T-helper 1 cell treated with Interleukin-12 subunit alpha and Interleukin-12 subunit beta and Interleukin-4 antibody, amounts not matched to agents 30 ng/mL and 1 ng/mL, for 36 hours (primary cell): ENCODE data around the gene PIWIL4. TPM values are rescaled to one million over a fixed set of nuclear protein-coding genes. Genes with fewer than 3 reads are reported as not detected.

Source experiments
- intact Hi-C: fragments of 100-400 bp; cut with micrococcal nuclease; formaldehyde crosslinking; loops from one replicate; pipeline ENCODE4 v1.15.1; 2024
- total RNA-seq: library from RNA; stranded (reverse); gene quantifications from 2 replicates; pipeline ENCODE4 v1.2.3, GENCODE V29; 2022

Gene PIWIL4
- total RNA-seq = 0.69 and 1.0 TPM in 2 replicates

DNA sequence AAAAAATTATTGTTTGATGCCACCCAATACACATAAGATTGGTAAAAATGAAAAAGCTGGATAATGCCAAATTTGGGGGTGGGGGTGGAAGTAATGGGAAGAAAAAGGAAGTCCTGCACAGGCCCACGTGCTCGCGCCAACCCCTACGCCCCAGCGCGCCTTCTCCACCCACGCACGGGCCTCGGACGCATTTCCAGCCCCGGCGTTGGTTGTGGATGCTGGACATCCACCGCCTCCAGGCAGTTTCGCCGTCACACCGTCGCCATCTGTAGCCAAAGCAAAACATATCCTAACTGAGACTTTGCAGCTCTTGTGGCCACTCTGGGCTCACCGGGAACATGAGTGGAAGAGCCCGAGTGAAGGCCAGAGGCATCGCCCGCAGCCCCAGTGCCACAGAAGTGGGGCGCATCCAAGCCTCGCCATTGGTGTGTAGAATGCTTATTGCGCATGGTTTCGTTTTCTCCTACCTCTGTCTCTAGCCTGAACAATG, at the start of gene PIWIL4:
PIWIL4 (plus strand) TSS at position 188 of the 490 bp plus-strand sequence; CDS start at position 339, 151 bp downstream.
- intact Hi-C loops = no loop called here

DNA sequence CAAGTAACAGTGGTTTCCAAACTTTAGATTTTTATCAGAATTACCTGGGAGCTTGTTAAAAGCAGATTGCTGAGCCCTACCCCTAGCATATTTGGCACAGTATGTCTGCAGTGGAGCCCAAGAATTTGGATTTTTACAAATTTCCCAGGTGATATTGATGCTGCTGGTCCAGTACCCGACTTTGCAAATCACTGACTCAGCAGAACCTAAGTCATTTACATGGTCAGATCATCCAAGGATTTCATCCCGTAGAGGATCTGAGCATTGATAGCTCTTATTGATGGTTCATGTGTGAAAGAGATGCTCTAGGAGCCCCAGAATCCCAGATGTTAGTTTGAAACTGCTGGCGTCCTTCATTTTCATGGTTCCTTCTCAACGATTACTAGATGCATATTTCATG, 48.9 kb upstream of the PIWIL4 start:
- intact Hi-C loops = loop anchor here (2.0 kb wide), 1 partner anchor 245 kb away; no protein-coding TSS in a partner anchor

DNA sequence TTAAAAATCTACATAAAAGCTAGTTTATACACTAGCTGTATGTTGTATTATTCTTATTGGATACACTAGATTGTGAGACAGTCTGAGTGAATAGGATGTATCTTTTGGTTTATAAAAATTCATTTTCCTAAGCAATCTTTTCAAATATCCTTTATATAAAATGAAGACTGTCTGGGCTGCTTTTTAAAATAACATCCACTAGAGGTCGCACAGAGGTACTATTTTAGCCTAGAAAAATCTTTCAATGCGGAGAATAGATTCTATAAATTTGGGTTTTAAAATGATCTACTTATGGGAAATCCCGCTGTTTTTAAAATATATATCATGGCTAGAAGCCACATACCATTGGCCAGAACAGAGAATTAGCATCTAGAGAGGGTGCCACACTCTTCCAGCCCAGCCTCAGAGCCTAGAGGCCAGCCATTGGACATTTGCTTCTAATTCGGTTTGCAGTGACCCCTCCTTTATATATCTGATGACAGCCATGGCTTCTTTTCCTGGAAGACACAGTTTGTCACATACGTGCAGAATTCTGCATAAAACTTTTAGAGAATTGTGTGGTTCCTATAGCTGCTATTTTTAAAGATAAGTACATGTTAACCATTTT, 47.6 kb upstream of the PIWIL4 start:
- intact Hi-C loops = loop anchor here (1.0 to 2.0 kb wide), 5 partner anchors 24 to 1907 kb away; partner anchors contain the start of gene FUT4

DNA sequence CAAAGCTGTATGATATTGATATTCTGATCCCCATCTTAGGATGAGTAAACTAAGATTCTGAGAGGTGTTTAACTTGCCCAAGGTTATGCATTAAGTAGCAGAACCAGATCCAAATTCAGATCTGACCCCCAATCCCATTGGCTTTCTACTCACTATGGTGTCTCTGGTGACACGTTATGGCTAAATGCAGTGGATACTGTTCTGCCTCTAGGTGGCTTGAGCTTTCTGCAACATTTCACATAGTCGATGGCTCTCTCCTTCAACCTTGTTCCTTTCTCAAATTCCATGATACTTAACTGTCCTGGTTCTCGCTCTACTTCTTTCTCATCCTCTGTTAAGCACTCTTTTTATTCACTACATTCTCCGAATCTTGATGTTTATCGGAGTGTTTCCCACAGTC, 45.5 kb upstream of the PIWIL4 start:
- intact Hi-C loops = no loop called here

GRCh38 chr11:94524341-94524740, 42.8 kb upstream of the PIWIL4 start:
- intact Hi-C loops = no loop called here

DNA sequence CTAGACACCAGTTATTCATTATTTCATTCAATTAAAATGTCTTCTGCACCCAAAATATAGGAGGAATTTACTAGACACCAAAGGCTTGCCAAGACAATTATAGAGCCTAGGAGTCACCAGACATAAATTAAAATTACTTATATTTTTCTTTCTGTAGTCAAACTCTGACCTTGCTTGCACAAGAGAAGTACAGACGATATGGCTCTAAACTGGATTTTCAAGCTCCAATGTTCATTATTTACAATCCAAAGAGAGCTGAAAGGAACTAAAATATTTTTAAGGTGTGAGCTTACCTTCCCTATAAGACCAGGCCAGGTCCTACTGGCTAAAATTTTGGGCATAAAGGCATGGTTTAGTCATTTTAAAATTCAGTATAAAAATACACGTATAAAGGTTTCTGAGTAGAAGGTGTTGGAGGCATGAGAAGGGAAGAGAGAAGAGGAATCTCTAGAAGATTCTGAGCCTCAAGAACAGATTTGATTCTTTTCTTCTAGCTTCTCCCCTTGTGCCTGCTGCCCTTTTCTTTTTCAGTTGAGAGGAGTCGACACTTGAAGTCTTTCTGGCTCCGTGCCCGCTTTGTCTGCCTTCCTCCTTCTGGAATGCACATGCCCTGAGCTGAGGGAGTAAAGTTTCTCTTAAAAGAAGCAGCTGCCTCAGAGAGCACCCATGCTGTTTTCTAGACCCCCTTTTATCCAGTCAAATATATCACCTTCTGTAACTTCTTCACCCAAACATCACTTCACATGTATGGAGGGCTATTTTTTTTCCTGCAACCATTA, 41.4 kb upstream of the PIWIL4 start:
- intact Hi-C loops = no loop called here

DNA sequence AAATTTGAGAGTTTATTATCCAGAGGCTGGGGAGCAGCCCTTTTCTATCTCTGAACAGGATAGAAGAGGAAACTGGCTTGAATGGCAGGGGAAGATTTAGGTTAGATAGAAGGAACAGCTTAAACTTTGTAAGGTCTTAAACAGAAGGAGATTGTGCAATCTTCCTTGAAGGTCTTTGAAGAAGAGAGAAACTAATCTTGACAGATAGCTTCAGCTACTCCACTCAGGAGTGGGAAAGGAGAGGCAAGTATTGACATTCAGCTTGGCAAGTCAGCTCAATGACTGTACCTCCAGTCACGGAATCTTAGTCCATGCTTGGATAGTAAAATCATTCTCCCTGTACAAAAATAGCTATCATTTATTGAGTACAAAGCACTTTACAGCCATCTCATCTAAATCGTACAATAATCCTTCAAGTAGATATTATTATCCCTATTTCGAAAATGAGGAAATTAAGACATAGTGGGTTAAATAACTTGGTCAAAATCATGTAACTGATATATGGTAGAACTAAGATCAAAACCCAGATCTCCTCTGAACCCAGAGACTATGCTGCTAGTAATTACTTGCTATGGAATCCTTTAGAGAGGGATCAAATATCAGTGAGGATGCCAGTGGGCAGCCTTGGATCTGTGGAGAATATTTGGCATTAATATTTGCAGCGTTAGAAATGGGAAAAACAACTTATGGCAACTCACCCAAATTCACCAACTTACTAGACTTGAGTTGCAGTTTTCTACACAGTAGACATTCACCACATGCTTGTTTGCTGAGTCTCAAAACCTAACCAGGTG, 40.3 kb upstream of the PIWIL4 start:
- intact Hi-C loops = no loop called here

- intact Hi-C loops = no loop called here
Measured at GRCh38 chr11:94528551-94528950, 38.6 kb upstream of the PIWIL4 start.

DNA sequence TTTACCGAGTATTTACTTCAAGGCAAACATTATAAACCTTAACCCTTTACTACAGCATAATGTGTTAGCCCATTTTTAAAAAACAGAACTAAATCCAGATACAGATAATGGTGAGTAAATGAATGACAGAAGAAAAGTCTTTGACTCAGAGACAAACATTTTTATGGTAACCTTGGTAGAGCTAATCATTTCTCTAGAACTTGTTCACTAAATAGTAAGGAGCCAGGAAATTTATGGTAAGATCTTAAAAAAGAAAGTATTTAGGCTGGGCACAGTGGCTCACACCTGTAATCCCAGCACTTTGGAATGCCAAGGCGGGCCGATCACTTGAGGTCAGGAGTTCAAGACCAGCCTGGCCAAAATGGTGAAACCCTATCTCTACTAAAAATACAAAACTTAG, 35.0 kb upstream of the PIWIL4 start:
- intact Hi-C loops = no loop called here

- intact Hi-C loops = no loop called here
Measured at GRCh38 chr11:94533206-94533605, 34.0 kb upstream of the PIWIL4 start.

DNA sequence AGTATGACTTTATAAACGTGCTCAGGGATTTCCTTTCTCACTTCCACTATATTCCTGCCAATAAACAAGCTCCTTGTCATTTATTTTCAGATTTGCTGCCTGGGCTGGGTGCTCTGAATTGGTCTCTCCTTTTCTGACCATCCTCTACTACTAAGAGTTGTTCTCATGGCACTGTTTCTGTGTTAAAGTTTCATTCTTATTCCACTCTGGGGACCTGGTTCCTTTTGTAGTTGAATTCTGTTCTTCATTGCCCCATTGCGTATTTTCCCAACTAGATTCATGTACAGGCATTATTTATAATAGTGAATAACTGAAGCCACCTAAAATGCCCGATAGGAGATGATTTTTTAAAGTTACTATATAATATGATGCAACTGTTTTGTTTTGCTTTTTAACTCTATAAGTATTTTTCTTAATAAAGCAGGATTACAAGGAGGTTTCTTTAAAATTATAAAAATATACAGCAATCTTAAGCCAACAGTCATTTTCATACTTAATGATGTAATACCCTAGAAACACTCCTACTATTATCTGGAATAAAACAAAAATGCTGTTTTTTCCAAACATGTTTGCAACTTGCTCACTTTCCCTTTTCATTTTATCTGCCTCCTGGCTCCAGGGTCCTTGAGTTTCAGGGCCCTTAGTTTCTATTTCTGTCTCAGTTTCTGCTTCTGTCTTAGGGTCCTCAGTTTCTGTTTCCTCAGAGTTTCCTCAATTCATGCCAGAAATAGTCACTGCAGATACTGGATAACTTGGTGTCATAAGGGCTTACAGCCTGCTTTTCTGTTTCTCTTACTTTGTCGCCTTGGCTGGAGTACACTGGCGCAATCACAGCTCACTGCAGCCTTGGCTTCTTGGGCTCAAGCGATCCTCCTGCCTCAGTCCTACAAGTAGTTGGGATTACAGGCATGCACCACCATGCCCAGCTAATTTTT, 33.2 kb upstream of the PIWIL4 start:
- intact Hi-C loops = no loop called here

GRCh38 chr11:94536386-94536785, 30.8 kb upstream of the PIWIL4 start:
- intact Hi-C loops = no loop called here

DNA sequence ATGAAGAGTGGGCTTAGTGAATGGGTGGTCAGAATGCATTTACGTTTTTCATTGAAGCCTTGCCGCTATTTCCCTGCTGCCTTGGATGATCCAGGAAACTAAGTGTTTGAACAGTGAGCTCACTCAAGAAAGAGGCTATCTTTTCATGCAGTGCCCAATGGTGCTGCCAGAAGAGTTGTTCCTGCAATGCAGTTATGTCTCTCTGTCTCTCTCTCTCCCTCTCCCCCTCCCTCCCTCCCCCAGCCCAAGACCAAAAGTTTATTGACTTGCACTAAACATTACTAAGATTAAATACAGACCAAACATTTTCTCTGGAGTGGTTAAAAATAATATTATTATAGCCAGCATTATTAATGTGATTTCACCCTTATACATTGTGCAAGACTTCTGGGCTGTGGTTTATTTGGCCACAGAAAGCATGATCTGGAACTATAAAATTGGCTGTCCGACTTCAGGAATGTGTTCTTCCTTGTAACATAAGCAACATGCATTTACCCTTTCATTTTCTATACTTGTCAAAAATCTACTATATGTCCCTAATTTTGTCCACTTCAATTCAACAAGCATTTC, 30.1 kb upstream of the PIWIL4 start:
- intact Hi-C loops = no loop called here

- intact Hi-C loops = no loop called here
Measured at GRCh38 chr11:94539420-94539819, 27.7 kb upstream of the PIWIL4 start.

DNA sequence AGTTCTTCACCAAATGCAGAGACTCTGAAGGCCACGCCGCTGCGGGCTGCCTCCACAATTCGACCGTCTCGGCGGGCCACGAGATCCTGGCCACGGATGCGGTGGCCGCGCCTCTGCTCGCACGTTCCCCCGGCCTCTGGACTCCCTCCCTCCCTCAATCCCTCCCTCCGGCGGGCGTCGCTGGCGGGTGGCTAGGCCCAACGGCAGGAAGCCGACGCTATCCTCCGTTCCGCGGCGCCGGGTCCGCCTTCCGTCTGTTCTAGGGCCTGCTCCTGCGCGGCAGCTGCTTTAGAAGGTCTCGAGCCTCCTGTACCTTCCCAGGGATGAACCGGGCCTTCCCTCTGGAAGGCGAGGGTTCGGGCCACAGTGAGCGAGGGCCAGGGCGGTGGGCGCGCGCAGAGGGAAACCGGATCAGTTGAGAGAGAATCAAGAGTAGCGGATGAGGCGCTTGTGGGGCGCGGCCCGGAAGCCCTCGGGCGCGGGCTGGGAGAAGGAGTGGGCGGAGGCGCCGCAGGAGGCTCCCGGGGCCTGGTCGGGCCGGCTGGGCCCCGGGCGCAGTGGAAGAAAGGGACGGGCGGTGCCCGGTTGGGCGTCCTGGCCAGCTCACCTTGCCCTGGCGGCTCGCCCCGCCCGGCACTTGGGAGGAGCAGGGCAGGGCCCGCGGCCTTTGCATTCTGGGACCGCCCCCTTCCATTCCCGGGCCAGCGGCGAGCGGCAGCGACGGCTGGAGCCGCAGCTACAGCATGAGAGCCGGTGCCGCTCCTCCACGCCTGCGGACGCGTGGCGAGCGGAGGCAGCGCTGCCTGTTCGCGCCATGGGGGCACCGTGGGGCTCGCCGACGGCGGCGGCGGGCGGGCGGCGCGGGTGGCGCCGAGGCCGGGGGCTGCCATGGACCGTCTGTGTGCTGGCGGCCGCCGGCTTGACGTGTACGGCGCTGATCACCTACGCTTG, 23.2 kb upstream of the PIWIL4 start, which contains the start of gene FUT4:
FUT4 (plus strand) TSS at position 227 of the 951 bp plus-strand sequence; CDS start at position 440, 213 bp downstream.
- intact Hi-C loops = loop anchor here (1.0 to 10.0 kb wide), 17 partner anchors 25 to 1846 kb away; partner anchors contain the start of genes AMOTL1, ANKRD49, C11orf54 and CEP295

DNA sequence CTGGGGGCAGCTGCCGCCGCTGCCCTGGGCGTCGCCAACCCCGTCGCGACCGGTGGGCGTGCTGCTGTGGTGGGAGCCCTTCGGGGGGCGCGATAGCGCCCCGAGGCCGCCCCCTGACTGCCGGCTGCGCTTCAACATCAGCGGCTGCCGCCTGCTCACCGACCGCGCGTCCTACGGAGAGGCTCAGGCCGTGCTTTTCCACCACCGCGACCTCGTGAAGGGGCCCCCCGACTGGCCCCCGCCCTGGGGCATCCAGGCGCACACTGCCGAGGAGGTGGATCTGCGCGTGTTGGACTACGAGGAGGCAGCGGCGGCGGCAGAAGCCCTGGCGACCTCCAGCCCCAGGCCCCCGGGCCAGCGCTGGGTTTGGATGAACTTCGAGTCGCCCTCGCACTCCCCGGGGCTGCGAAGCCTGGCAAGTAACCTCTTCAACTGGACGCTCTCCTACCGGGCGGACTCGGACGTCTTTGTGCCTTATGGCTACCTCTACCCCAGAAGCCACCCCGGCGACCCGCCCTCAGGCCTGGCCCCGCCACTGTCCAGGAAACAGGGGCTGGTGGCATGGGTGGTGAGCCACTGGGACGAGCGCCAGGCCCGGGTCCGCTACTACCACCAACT, 22.4 kb upstream of the PIWIL4 start:
- intact Hi-C loops = loop anchor here (1.0 to 10.0 kb wide), 10 partner anchors 71 to 1846 kb away; partner anchors contain the start of genes AMOTL1, CEP295, CEP57 and JRKL

DNA sequence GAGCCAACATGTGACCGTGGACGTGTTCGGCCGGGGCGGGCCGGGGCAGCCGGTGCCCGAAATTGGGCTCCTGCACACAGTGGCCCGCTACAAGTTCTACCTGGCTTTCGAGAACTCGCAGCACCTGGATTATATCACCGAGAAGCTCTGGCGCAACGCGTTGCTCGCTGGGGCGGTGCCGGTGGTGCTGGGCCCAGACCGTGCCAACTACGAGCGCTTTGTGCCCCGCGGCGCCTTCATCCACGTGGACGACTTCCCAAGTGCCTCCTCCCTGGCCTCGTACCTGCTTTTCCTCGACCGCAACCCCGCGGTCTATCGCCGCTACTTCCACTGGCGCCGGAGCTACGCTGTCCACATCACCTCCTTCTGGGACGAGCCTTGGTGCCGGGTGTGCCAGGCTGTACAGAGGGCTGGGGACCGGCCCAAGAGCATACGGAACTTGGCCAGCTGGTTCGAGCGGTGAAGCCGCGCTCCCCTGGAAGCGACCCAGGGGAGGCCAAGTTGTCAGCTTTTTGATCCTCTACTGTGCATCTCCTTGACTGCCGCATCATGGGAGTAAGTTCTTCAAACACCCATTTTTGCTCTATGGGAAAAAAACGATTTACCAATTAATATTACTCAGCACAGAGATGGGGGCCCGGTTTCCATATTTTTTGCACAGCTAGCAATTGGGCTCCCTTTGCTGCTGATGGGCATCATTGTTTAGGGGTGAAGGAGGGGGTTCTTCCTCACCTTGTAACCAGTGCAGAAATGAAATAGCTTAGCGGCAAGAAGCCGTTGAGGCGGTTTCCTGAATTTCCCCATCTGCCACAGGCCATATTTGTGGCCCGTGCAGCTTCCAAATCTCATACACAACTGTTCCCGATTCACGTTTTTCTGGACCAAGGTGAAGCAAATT, 21.7 kb upstream of the PIWIL4 start:
- intact Hi-C loops = loop anchor here (2.0 to 10.0 kb wide), 2 partner anchors 219 to 685 kb away; partner anchors contain the start of genes AMOTL1 and SESN3
